CD4-positive, alpha-beta T cell treated with Interleukin-15 for 4 hours (primary cell): Measurements from ENCODE around the gene PHLDB2.

Experiments
- DNase-seq: peaks from one replicate; pipeline ENCODE4 v3.0.0-alpha.2; 2020; ENCODE audit warnings: low spot score

The PHLDB2 gene

GRCh38 chr3:111965484-111965883 is 106.4 kb downstream of the PHLDB2 start:
- no peak for DNase-seq

GRCh38 chr3:111967068-111967467 is 108.0 kb downstream of the PHLDB2 start:
- no peak for DNase-seq

- peak; percentile 83 for DNase-seq
These were observed 108.7 kb downstream of the PHLDB2 start for GRCh38 chr3:111967651-111968274.

- no peak for DNase-seq
These were observed 109.4 kb downstream of the PHLDB2 start for GRCh38 chr3:111968319-111969054.

- DNase-seq = no peak
These were observed 111.3 kb downstream of the PHLDB2 start for GRCh38 chr3:111970376-111970775.

GRCh38 chr3:111971533-111972130 is 112.6 kb downstream of the PHLDB2 start:
- DNase-seq = no peak

GRCh38 chr3:111972891-111973290 is 113.8 kb downstream of the PHLDB2 start:
- no peak for DNase-seq

- DNase-seq = no peak
These were observed 116.1 kb downstream of the PHLDB2 start for GRCh38 chr3:111975131-111975530.

- no peak for DNase-seq
These were observed 117.2 kb downstream of the PHLDB2 start for GRCh38 chr3:111976254-111976653.

- DNase-seq = peak; percentile 97
These were observed 119.7 kb downstream of the PHLDB2 start, which contains the start of gene ABHD10 for GRCh38 chr3:111978583-111979433. Gene ABHD10, plus strand, starts transcription at chr3:111979026. Its CDS starts 36 bp downstream, at chr3:111979062.

GRCh38 chr3:111979434-111980038 is 120.5 kb downstream of the PHLDB2 start:
- peak; percentile 13 for DNase-seq

- no peak for DNase-seq
These were observed 121.8 kb downstream of the PHLDB2 start for GRCh38 chr3:111980716-111981456.

GRCh38 chr3:111981457-111981763 is 122.3 kb downstream of the PHLDB2 start:
- DNase-seq = no peak

GRCh38 chr3:111984636-111985298 is 125.7 kb downstream of the PHLDB2 start:
- DNase-seq = no peak

- no peak for DNase-seq
These were observed 127.7 kb downstream of the PHLDB2 start for GRCh38 chr3:111986800-111987199.

- DNase-seq = peak; percentile 56
These were observed 130.1 kb downstream of the PHLDB2 start for GRCh38 chr3:111989061-111989678.

- no peak for DNase-seq
These were observed 134.0 kb downstream of the PHLDB2 start for GRCh38 chr3:111993038-111993437.

GRCh38 chr3:111998636-111999483 is 139.8 kb downstream of the PHLDB2 start, which contains the start of gene TAGLN3:
Gene TAGLN3, plus strand, starts transcription at chr3:111998922. Its CDS starts 501 bp downstream, at chr3:111999423.
- DNase-seq = no peak
